Neural progenitor cell (in vitro differentiated cells): ENCODE measurements around the gene PLPPR3.

ENCODE experiments used
- EZH2 ChIP-seq: fragments of 200-600 bp; sonication (generic); IDR thresholded peaks from 2 replicates; pipeline ENCODE4 v1.6.1; 2017; ENCODE audit warnings: antibody characterized with exemption, mild to moderate bottlenecking, moderate library complexity
- TF ChIP-seq, protein P1 (sequence below): fragments of 200-600 bp; sonication (generic); IDR thresholded peaks from 2 replicates; pipeline ENCODE4 v1.5.1; 2017; ENCODE audit warnings: antibody characterized with exemption, mild to moderate bottlenecking

DNA sequence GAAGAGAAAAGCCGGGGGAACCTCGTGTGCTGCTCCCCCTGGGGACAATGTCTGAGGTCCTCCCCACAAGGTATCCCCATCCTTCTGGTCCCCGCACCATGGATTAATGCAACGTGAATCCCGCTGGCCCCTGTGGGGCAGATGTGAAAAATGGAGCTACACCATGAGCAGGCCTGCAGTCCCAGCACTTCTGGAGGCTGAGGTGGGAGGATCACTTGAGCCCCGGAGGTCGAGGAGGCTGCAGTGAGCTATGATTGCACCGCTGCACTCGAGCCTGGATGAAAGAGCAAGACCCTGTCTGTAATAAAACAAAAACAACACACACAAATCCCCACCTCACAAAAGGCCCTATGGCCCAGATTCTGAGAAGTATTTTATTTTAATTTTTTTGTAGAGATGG is 36.5 kb upstream of the PLPPR3 start:
- TF ChIP-seq, protein P1, sequence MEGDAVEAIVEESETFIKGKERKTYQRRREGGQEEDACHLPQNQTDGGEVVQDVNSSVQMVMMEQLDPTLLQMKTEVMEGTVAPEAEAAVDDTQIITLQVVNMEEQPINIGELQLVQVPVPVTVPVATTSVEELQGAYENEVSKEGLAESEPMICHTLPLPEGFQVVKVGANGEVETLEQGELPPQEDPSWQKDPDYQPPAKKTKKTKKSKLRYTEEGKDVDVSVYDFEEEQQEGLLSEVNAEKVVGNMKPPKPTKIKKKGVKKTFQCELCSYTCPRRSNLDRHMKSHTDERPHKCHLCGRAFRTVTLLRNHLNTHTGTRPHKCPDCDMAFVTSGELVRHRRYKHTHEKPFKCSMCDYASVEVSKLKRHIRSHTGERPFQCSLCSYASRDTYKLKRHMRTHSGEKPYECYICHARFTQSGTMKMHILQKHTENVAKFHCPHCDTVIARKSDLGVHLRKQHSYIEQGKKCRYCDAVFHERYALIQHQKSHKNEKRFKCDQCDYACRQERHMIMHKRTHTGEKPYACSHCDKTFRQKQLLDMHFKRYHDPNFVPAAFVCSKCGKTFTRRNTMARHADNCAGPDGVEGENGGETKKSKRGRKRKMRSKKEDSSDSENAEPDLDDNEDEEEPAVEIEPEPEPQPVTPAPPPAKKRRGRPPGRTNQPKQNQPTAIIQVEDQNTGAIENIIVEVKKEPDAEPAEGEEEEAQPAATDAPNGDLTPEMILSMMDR = no peak
- no peak for TF ChIP-seq EZH2
